HepG2 (cell line): ENCODE results near the gene TACC2. TPM values are rescaled to one million over a fixed set of nuclear protein-coding genes. Genes with fewer than 3 reads are reported as not detected.

Experiments
- ATAC-seq: fragments of 200-7000 bp; cut with Tn5 transposase; 3 replicates; pipeline ENCODE4 v1.9.1; 2020; ENCODE audit warnings: mild to moderate bottlenecking, moderate library complexity
- BruUV-seq: library from RNA; stranded (reverse); fragments of 400-500 nt; replicated peaks from 2 replicates; lab custom pipeline; 2021; lab: Mats Ljungman, UMichigan
- CTCF ChIA-PET: fragments of 300-600 bp; formaldehyde crosslinking; extraction: SDS; loops from one replicate; lab custom pipeline; 2021; ENCODE audit warnings: low total read pairs, inconsistent platforms, low intra/inter-chr PET ratio; lab: Yijun Ruan, JAX
- POLR2A ChIA-PET: fragments of 350-600 bp; sonication (Branson Sonifier 250); formaldehyde crosslinking; loops from one replicate; lab custom pipeline; 2020; ENCODE audit warnings: antibody characterized with exemption, inconsistent platforms; lab: Yijun Ruan, JAX
- DNase-seq: peaks from one replicate; pipeline ENCODE4 v3.0.0-alpha.2; 2015; ENCODE audit warnings: low spot score
- FAIRE-seq: peaks from 3 replicates; lab custom pipeline; 2011; peaks lifted over from hg19 to GRCh38; lab: Jason Lieb, UNC
- H2AFZ ChIP-seq: one replicate; pipeline ENCODE4 v1.6.1; 2011; ENCODE audit warnings: low read length, inconsistent platforms
- H3K27ac ChIP-seq: fragments of 300-600 bp; 3 replicates; pipeline ENCODE4 v1.8.0; 2011; ENCODE audit warnings: mixed run types, mild to moderate bottlenecking, mixed read lengths, low read length, inconsistent platforms; ENCODE audit not compliant: insufficient read depth; ENCODE audit errors: extremely low read length
- H3K27me3 ChIP-seq, 2 experiments: fragments of 200-600 bp in 1 of 2; 2 replicates in 1 of 2; 3 replicates in 1 of 2; pipeline versions ENCODE4 v1.6.0 to v1.8.0; 2011; ENCODE audit warnings: low read length in 2 of 2, mild to moderate bottlenecking in 2 of 2, moderate library complexity in 2 of 2, inconsistent platforms in 1 of 2; ENCODE audit not compliant: insufficient read depth in 2 of 2, control insufficient read depth in 1 of 2
- H3K36me3 ChIP-seq, 2 experiments: fragments of 200-600 bp in 1 of 2; replicated peaks in 1 of 2; 2 replicates in 1 of 2; 3 replicates in 1 of 2; pipeline versions ENCODE4 v1.5.1 to v1.8.0; 2011; ENCODE audit warnings: low read length in 2 of 2, inconsistent platforms in 1 of 2; ENCODE audit not compliant: insufficient read depth in 2 of 2, control insufficient read depth in 1 of 2
- H3K4me1 ChIP-seq: 2 replicates; pipeline ENCODE4 v1.5.1; 2012; ENCODE audit warnings: low read length, inconsistent platforms; ENCODE audit not compliant: insufficient read depth
- H3K4me2 ChIP-seq: 2 replicates; pipeline ENCODE4 v1.6.0; 2011; ENCODE audit warnings: low read depth, low read length, inconsistent platforms
- H3K4me3 ChIP-seq, 3 experiments: fragments of 200-600 bp in 1 of 3; sonication (generic), shearing (Covaris generic) in 1 of 3; replicated peaks in 1 of 3; 2 replicates each; pipeline ENCODE4 v1.5.1; 2011 to 2016; ENCODE audit warnings: low read length in 3 of 3, inconsistent platforms in 2 of 3, low read depth in 2 of 3, mild to moderate bottlenecking in 2 of 3, control low read depth in 1 of 3, mixed read lengths in 1 of 3; ENCODE audit not compliant: insufficient read depth in 1 of 3
- H3K79me2 ChIP-seq: one replicate; pipeline ENCODE4 v1.6.1; 2011; ENCODE audit warnings: low read length, inconsistent platforms; ENCODE audit not compliant: insufficient read depth
- H3K9ac ChIP-seq: 2 replicates; pipeline ENCODE4 v1.6.0; 2011; ENCODE audit warnings: mild to moderate bottlenecking, low read depth, low read length, inconsistent platforms; ENCODE audit not compliant: insufficient read depth
- H3K9me3 ChIP-seq: 2 replicates; pipeline ENCODE4 v1.5.1; 2012; ENCODE audit warnings: mild to moderate bottlenecking, low read length
- H4K20me1 ChIP-seq: 2 replicates; pipeline ENCODE4 v1.6.0; 2011; ENCODE audit warnings: inconsistent platforms, mild to moderate bottlenecking, low read length, moderate library complexity; ENCODE audit not compliant: insufficient read depth
- DPF2 ChIP-seq: sonication (generic); formaldehyde crosslinking; IDR thresholded peaks from 2 replicates; pipeline ENCODE4 v1.4.0; 2020; ENCODE audit warnings: mild to moderate bottlenecking, low read depth, missing genetic modification reagents, borderline replicate concordance
- EHMT2 ChIP-seq: fragments of 200-600 bp; sonication (generic); IDR thresholded peaks from 2 replicates; pipeline ENCODE4 v1.7.0; 2017; ENCODE audit warnings: antibody characterized with exemption, low read depth, low read length, borderline replicate concordance
- GABPB1 ChIP-seq: IDR thresholded peaks from 2 replicates; pipeline ENCODE4 v1.6.1; 2016; ENCODE audit warnings: mild to moderate bottlenecking, missing genetic modification reagents, moderate library complexity, missing compliant biosample characterization
- IRF2 ChIP-seq: IDR thresholded peaks from 2 replicates; pipeline ENCODE4 v1.6.1; 2018; ENCODE audit warnings: missing genetic modification reagents, missing compliant biosample characterization
- NFE2L1 ChIP-seq: sonication (generic); formaldehyde crosslinking; IDR thresholded peaks from 2 replicates; pipeline ENCODE4 v1.4.0; 2020; ENCODE audit warnings: missing genetic modification reagents, mild to moderate bottlenecking, borderline replicate concordance
- POLR2G ChIP-seq: fragments of 200-400 bp; formaldehyde crosslinking; IDR thresholded peaks from 2 replicates; pipeline ENCODE4 v1.6.1; 2018; ENCODE audit warnings: mild to moderate bottlenecking, low read depth, low read length, moderate library complexity
- WGBS: methylation state at CpG from one replicate; pipeline ENCODE4 v1.1.6; 2017; ENCODE audit warnings: low lambda C conversion rate; 5-methylcytosine and 5-hydroxymethylcytosine counted together
- in situ Hi-C: cut with HindIII; loops from 2 replicates; pipeline ENCODE4 v1.10.0; 2017; ENCODE audit warnings: low pct_unique_long_range_greater_than_20kb; ENCODE audit not compliant: extremely low pct_ligation_motif_present
- intact Hi-C: fragments of 100-400 bp; cut with micrococcal nuclease; formaldehyde crosslinking; loops from one replicate; pipeline ENCODE4 v1.10.0; 2022; ENCODE audit not compliant: unreplicated experiment
- polyA plus RNA-seq, 8 experiments: library from polyadenylated mRNA; depleted of rRNA in 3 of 8; stranded (reverse) in 7 of 8; unstranded in 1 of 8; fragments of >200 nt; fragmentation: Illumina TruSeq in 4 of 8; extraction: Trizol in 4 of 8; gene quantifications; 2 replicates each; pipeline versions ENCODE4 v1.2.1 to v1.2.3, GENCODE V29; 2011 to 2016; ENCODE audit warnings: low read depth in 4 of 8, missing spikeins in 1 of 8, mixed read lengths in 1 of 8; ENCODE audit not compliant: insufficient read depth in 1 of 8
- total RNA-seq, 5 experiments: library from RNA; depleted of rRNA; stranded (reverse); fragments of >200 nt; fragmentation: Illumina TruSeq; extraction: Trizol; gene quantifications; 2 replicates each; pipeline ENCODE4 v1.2.3, GENCODE V29; 2016; ENCODE audit warnings: low read depth in 1 of 5

Gene TACC2
- total and polyA plus RNA-seq, 2 of the 13 experiments (the other 11 are each of a cell fraction or from before 2014, with no cell fraction given), result 11.8 to 16.0 TPM

DNA sequence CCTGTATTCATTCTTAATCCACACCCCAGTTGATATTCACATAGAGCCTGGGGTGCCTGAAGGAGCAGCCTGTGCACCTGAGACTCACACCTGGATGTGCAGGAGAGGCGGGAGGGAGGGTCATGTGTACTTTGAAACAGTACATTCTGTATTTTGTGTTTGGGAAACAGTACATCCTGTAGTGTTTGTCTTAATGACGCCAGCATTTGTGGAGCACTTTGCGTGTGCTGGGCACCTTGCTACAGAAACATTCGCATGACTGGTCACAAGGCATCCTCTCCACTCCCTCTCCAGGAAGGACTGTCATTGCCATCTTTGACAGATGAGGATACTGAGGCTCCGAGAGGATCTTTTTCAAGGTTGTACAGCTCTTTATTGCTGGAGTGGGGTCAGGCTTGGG is 132.1 kb downstream of the TACC2 start:
- BruUV-seq, result no TSS peak
- DNase-seq (no peak), FAIRE-seq (no peak), ATAC-seq (no peak)
- H4K20me1 ChIP-seq, result no peaks in the 10 kb centered on the region
- in situ Hi-C loops (no loop called here), intact Hi-C loops (no loop called here)
- CTCF ChIA-PET, result no interaction called here
- TF ChIP-seq IRF2 (CRISPR knock-in tag) (no peak), EHMT2 (no peak)
- peaks cover 18% of the 10 kb centered on the region for H3K4me1 ChIP-seq
- 100% methylated on average over 1 of the region's 5 CpGs for WGBS
- H3K27ac ChIP-seq, result no peak overlapping the region
- H3K4me3 ChIP-seq, result no peak overlapping the region
- H3K27me3 ChIP-seq, result no peaks in the 10 kb centered on the region; a peak in 1 of 5 replicates
- no peak overlapping the region for H3K4me2 ChIP-seq
- H2AFZ ChIP-seq, result no peak overlapping the region
- H3K9me3 ChIP-seq, result no peaks in the 10 kb centered on the region
- H3K9ac ChIP-seq, result no peak overlapping the region
- H3K36me3 ChIP-seq, result peaks cover 4 to 8% of the 10 kb centered on the region in 2 experiments; a peak in 2 of 5 replicates
- POLR2A ChIA-PET, result no interaction called here
- peaks cover 73% of the 10 kb centered on the region for H3K79me2 ChIP-seq

DNA sequence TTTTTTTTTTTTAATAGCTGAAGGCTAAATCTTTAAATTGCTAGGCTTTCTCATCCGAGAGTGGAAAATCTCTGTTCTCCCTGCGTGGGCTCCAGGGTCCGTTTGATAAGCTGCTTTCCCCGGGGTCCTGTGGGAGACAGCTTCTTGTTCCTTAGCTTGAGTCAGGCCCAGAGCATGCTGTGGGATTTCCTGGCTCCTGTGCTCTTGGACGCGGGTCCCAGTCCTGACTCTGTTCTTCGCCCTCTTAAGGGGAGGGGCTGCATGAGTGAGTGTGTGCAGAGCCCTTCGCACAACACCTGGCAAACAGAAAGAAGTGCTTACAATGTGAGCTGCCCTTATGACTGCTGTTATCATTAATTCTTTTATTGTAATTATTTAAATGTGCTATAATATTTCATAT is 133.5 kb downstream of the TACC2 start:
- CTCF ChIA-PET, result no interaction called here
- POLR2A ChIA-PET, result interaction anchor here (1.0 kb wide), 1 partner anchor 10 kb away, joined by 4 read pairs; no protein-coding TSS in a partner anchor
- no peak for FAIRE-seq

More for the DNA sequence above, 133.5 kb downstream of the TACC2 start:
- Histone ChIP-seq H4K20me1 (no peaks in the 10 kb centered on the region), H2AFZ (no peak overlapping the region), H3K9me3 (no peaks in the 10 kb centered on the region), H3K27ac (no peak overlapping the region), H3K9ac (no peak overlapping the region), H3K4me3 (no peak overlapping the region), H3K4me2 (no peak overlapping the region), H3K27me3 (no peaks in the 10 kb centered on the region; a peak in 1 of 5 replicates), H3K36me3 (peaks cover 4 to 8% of the 10 kb centered on the region in 2 experiments; a peak in 2 of 5 replicates), H3K4me1 (peaks cover 25% of the 10 kb centered on the region), H3K79me2 (peaks cover 73% of the 10 kb centered on the region)
- ATAC-seq, result no peak
- DNase-seq, result no peak
- BruUV-seq, result no TSS peak
- in situ Hi-C loops (no loop called here), intact Hi-C loops (no loop called here)
- TF ChIP-seq GABPB1 (CRISPR knock-in tag) (no peak), POLR2G (no peak), DPF2 (CRISPR knock-in tag) (no peak), NFE2L1 (no peak)
- 92% methylated on average over 8 of the region's 8 CpGs for WGBS
